HEK293 (cell line): ENCODE measurements around the gene HOXB8.

Source experiments
- CTCF ChIA-PET: fragments of 350-600 bp; formaldehyde crosslinking; extraction: SDS; loops from one replicate; lab custom pipeline; 2021; ENCODE audit warnings: antibody characterized with exemption; lab: Yijun Ruan, JAX
- POLR2A ChIA-PET: fragments of 300-600 bp; formaldehyde crosslinking; extraction: SDS; loops from one replicate; lab custom pipeline; 2020; ENCODE audit warnings: antibody characterized with exemption, inconsistent platforms; lab: Yijun Ruan, JAX
- H3K27ac ChIP-seq: fragments of 200-500 bp; sonication (Bioruptor generic); 2 replicates; pipeline ENCODE4 v1.5.1; 2014; ENCODE audit warnings: low read depth, low read length, control low read depth, inconsistent platforms; ENCODE audit errors: extremely low read depth
- H3K36me3 ChIP-seq, 2 experiments: fragments of 200-500 bp in 1 of 2; sonication (Bioruptor generic) in 1 of 2; 1 replicate in 1 of 2; 2 replicates in 1 of 2; pipeline ENCODE4 v1.5.1; 2014 to 2017; ENCODE audit warnings: inconsistent platforms in 2 of 2, low read length in 2 of 2; ENCODE audit not compliant: control insufficient read depth in 2 of 2, insufficient read depth in 1 of 2
- H3K4me1 ChIP-seq: fragments of 200-500 bp; sonication (Bioruptor generic); 2 replicates; pipeline ENCODE4 v1.5.1; 2014; ENCODE audit warnings: mild to moderate bottlenecking, low read length, inconsistent platforms; ENCODE audit not compliant: control insufficient read depth, insufficient read depth
- H3K4me3 ChIP-seq: 2 replicates; pipeline ENCODE4 v1.5.1; 2011; ENCODE audit warnings: low read depth, mild to moderate bottlenecking, control low read depth, low read length, moderate library complexity
- H3K9me3 ChIP-seq: fragments of 200-500 bp; sonication (Bioruptor generic); 2 replicates; pipeline ENCODE4 v1.5.1; 2014; ENCODE audit warnings: low read depth, low read length, inconsistent platforms; ENCODE audit not compliant: control insufficient read depth, insufficient read depth
- EGR2 ChIP-seq: fragments of 450-650 bp; formaldehyde crosslinking; IDR thresholded peaks from 2 replicates; pipeline ENCODE4 v1.5.1; 2016; ENCODE audit warnings: low read depth, missing biosample characterization, missing genetic modification characterization
- OSR2 ChIP-seq: fragments of 450-650 bp; formaldehyde crosslinking; IDR thresholded peaks from 2 replicates; pipeline ENCODE4 v1.5.1; 2016; ENCODE audit warnings: missing biosample characterization, missing genetic modification characterization
- PRDM1 ChIP-seq: fragments of 450-650 bp; formaldehyde crosslinking; IDR thresholded peaks from 2 replicates; pipeline ENCODE4; 2016; ENCODE audit warnings: missing biosample characterization, missing genetic modification characterization
- ZBTB1 ChIP-seq: fragments of 450-650 bp; formaldehyde crosslinking; IDR thresholded peaks from 2 replicates; pipeline ENCODE4 v1.5.1; 2016; ENCODE audit warnings: missing biosample characterization, missing genetic modification characterization
- ZBTB26 ChIP-seq: fragments of 450-650 bp; formaldehyde crosslinking; optimal IDR thresholded peaks from 2 replicates; pipeline ENCODE3; 2016; ENCODE audit warnings: missing biosample characterization, mild to moderate bottlenecking, missing genetic modification characterization
- ZFHX2 ChIP-seq: fragments of 450-650 bp; formaldehyde crosslinking; conservative IDR thresholded peaks from 2 replicates; pipeline ENCODE4 v1.5.1; 2016; ENCODE audit warnings: missing biosample characterization, missing genetic modification characterization
- ZIC2 ChIP-seq: fragments of 450-650 bp; formaldehyde crosslinking; IDR thresholded peaks from 2 replicates; pipeline ENCODE4 v1.5.1; 2016; ENCODE audit warnings: missing biosample characterization, missing genetic modification characterization
- ZNF146 ChIP-seq: fragments of 450-650 bp; formaldehyde crosslinking; IDR thresholded peaks from 2 replicates; pipeline ENCODE4 v1.5.1; 2016; ENCODE audit warnings: missing biosample characterization, missing genetic modification characterization
- ZNF449 ChIP-seq: fragments of 450-650 bp; formaldehyde crosslinking; IDR thresholded peaks from 2 replicates; pipeline ENCODE4 v1.5.1; 2017; ENCODE audit warnings: missing biosample characterization, mild to moderate bottlenecking, missing genetic modification characterization, moderate library complexity
- ZNF600 ChIP-seq: fragments of 450-650 bp; formaldehyde crosslinking; IDR thresholded peaks from 2 replicates; pipeline ENCODE4 v1.5.1; 2016; ENCODE audit warnings: missing biosample characterization, missing genetic modification characterization
- ZNF624 ChIP-seq: fragments of 450-650 bp; formaldehyde crosslinking; IDR thresholded peaks from 2 replicates; pipeline ENCODE4 v1.5.1; 2017; ENCODE audit warnings: missing biosample characterization, missing genetic modification characterization
- ZNF837 ChIP-seq: fragments of 450-650 bp; formaldehyde crosslinking; IDR thresholded peaks from 2 replicates; pipeline ENCODE4 v1.5.1; 2016; ENCODE audit warnings: missing biosample characterization, missing genetic modification characterization

Gene HOXB8

GRCh38 chr17:48632579-48633265 lies 17.6 kb upstream of the HOXB8 start:
- H3K27ac ChIP-seq = no peak overlapping the region
- POLR2A ChIA-PET = no interaction called here
- no peaks in the 10 kb centered on the region for H3K4me1 ChIP-seq
- CTCF ChIA-PET = interaction anchor here (0.7 to 1.9 kb wide), 5 partner anchors 20 to 324 kb away, joined by 3 to 5 read pairs (median 3); no protein-coding TSS in a partner anchor
- H3K4me3 ChIP-seq = no peak overlapping the region
- H3K36me3 ChIP-seq = peaks cover 8 to 56% of the 10 kb centered on the region in 2 experiments; a peak in 2 of 3 replicates
- H3K9me3 ChIP-seq = no peaks in the 10 kb centered on the region
- TF ChIP-seq PRDM1 (peak; percentile 89), ZNF624 (tag by site-specific recombination) (no peak), ZNF600 (tag by site-specific recombination) (0 out of 2 replicates have a peak, but pooled peaks have one; percentile 9)
- TF ChIP-seq, all 188 proteins: peak for 2

- Histone ChIP-seq H3K36me3 (peaks cover 8 to 52% of the 10 kb centered on the region in 2 experiments; a peak in 2 of 3 replicates), H3K4me1 (peaks cover 4% of the 10 kb centered on the region; the same call in 1 of the 2 replicates), H3K4me3 (no peak overlapping the region), H3K9me3 (no peaks in the 10 kb centered on the region), H3K27ac (no peak overlapping the region)
- TF ChIP-seq ZBTB26 (tag by site-specific recombination) (no peak), ZIC2 (tag by site-specific recombination) (0 out of 2 replicates have a peak, but pooled peaks have one; percentile 43), ZNF449 (tag by site-specific recombination) (peak; percentile 83)
- CTCF ChIA-PET = interaction anchor here (0.8 to 1.9 kb wide), 3 partner anchors 92 to 324 kb away, joined by 3 to 5 read pairs (median 3); no protein-coding TSS in a partner anchor
- POLR2A ChIA-PET = interaction anchor here (0.6 kb wide), 1 partner anchor 30 kb away, joined by 3 read pairs; no protein-coding TSS in a partner anchor
Measured at GRCh38 chr17:48631693-48632578, 16.8 kb upstream of the HOXB8 start.

- TF ChIP-seq ZNF837 (tag by site-specific recombination) = no peak
- TF ChIP-seq ZNF146 = no peak
- peak; percentile 63 for TF ChIP-seq PRDM1
- TF ChIP-seq ZFHX2 (tag by site-specific recombination) = peak; percentile 31; the same call in 1 of the 2 replicates
- no peak for TF ChIP-seq ZBTB1 (tag by site-specific recombination)
- 0 out of 2 replicates have a peak, but pooled peaks have one; percentile 11 for TF ChIP-seq EGR2 (tag by site-specific recombination)
- no peak for TF ChIP-seq OSR2 (tag by site-specific recombination)
- Histone ChIP-seq H3K27ac (no peak overlapping the region), H3K4me1 (peaks cover 6% of the 10 kb centered on the region; the same call in 1 of the 2 replicates), H3K4me3 (no peak overlapping the region), H3K9me3 (no peaks in the 10 kb centered on the region), H3K36me3 (peaks cover 8 to 47% of the 10 kb centered on the region in 2 experiments; a peak in 2 of 3 replicates)
- ChIA-PET POLR2A (interaction anchor here (0.6 kb wide), 1 partner anchor 29 kb away, joined by 3 read pairs; no protein-coding TSS in a partner anchor), CTCF (interaction anchor here (1.9 kb wide), 1 partner anchor 323 kb away, joined by 5 read pairs; no protein-coding TSS in a partner anchor)
Measured at GRCh38 chr17:48630925-48631692, 16.0 kb upstream of the HOXB8 start.
